ENCODE results near the gene KAZN.

KAZN gene

DNA sequence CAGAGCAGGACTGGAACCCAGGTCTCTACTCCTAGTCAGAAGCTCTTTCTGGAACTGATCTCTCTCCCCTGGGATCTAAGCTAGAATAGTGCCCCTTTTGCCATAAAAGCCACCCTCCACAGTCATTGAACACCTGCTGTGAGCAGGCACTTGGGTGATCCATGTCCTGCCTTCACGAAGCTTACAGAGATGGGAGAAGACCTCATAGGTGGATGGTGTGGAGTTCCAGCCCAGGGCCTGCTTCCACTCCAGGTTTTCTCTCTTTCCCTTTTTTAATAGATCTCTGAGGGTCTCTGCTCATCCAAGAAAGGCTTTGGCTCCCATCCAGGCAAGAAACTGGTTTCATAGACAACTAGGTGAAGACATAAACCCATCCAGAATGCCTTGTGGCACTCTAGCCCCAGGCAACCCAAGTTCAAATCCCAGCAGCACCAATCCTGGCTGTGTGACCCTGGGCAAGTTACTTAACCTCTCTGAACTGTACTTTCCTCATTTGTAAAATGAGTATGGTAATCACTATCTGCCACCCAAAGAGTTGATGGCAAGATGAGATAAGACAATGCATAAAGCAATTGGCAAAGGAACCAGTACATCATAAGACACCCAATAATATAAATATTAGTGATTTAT is 508.7 kb downstream of the KAZN start:
- no peak for DNase-seq

DNA sequence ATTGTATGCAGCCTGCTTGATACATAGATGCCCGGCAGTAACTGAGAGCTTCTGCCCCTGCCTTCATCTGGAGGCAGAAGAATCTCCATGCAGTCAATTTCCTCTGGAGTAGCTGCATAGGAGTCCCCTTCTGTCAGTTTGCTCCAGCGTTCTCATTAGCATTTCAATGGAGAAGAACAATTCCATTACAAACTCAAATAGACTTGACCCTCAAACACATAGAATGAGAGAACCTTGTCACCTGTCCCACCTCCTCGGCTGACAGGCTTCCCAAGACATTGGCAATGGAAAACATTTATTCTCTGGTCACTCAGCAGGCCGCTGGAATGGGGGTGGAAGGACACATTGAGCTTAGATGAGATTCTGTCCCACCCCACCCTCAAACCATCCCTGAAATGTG is 509.4 kb downstream of the KAZN start:
- DNase-seq: no peak

DNA sequence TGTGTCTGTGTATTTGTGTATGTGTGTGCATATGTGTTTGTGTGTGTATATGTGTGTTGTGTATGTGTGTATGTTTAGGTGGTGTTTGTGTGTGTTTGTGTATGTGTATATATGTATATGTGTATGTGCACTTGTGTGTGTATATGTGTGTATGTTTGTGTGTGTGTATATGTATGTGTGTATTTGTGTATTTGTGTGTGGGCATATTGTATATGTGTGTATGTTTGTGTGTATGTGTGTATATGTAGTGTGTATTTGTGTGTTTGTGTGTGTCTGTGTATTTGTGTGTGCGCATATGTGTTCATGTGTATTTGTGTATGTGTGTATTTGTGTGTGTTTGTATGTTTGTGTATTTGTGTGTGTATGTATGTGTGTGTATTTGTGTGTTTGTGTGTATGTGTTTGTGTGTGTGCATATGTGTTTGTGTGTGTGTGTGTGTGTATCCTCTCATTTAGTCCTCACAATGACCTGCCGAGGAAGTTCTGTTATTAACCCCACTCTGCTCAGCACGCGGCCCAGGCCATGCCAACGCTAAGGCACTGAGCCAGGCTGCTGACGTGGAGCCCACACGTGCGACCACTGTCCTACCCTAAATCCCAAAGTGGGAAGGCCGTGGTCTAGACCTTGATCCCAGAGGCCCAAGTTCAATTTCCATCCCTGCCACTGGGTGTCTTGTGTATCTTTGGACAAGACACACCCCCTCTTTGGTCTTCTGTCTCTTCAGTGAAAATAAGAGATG is 511.8 kb downstream of the KAZN start:
- no peak for DNase-seq

DNA sequence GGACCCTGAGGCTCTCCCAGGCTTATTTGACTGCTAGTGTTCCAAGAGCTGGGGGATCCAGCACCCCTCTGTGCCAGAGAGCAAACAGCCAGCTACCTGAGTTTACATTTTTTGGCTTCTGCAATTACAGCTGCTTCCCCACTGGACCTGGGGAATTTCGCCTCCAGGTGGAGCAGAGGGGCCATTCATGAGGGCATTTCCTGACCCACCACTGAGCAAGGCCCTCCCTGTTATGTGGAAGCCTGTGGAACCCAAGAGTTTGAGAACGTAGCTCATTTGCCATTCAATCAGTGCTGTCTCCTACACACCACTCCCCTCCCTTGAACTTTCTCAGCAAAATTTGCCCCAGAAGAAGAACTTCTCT is 512.4 kb downstream of the KAZN start:
- DNase-seq: no peak

DNA sequence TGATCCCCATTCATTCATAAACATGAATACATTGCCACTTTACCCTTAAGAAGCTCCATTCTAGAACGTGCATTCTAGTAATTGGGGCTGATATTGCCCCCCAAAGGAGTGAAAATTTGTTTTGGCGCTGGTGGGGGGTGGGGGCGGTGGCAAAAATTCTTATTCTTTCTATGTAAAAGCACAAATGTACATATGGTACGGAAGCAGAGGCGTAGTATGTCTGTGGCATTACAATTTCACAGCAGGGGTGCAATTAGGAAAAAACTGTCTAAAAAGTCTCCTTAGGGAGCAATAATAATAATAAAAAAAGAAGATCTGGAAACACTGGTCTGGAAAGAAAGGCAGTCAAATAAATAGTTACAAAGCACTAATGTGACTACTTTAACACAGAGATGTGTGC is 514.7 kb downstream of the KAZN start:
- DNase-seq: no peak

DNA sequence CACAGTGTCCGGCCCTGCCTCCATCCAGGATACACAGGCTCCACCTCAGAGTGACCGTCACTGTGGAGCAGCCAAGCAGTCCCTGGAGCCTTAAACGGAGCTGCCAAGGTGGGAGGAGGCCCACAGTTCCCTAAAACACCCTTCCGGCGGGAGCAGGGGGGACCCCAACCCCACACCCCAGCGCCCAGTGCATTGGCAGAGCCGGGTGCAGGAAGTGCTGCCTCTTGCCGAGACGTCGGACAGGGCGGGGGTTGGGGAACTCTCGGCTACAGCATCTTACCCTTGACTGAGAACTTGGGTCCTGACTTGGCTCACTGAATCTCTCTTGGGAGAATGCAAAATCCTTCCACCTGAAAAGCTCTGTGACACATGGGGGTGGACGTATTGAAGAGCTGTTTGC is 516.4 kb downstream of the KAZN start:
- DNase-seq: no peak

DNA sequence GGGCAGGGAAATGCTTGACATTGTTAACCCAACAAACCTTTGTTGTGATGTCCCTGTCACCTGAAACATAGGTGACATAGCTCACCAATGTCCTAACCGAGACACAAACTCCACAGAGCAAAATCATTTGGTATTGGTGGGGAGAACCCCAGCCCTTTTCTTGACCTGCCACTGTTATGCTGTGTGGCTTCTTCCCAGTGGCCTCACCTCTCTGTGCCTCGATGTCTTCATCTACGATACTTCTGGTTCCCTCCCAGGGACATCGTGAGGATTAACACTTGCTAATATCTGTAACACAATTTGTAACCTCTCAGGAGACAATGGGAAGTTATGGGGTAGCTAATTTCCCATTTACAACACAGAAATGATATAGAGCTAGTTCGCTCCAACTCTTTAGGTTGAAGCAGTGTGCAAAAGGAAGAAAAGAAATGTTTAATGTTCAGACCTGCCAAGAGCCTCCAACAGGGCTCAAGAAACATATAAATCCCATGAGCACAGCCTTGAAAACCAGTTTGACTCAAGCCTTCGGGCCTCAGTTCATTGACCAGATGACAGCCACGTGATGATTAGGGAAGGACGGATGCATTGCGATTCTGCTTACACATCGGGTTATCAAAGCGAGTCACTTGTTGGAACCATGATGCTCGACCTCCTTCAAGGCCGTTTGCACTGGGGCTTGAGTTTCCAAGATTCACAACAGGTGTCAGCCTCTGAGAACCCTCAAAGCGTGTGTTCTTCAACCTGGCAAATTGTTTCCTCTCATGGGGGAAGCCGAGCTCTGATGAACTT is 517.3 kb downstream of the KAZN start:
- no peak for DNase-seq

DNA sequence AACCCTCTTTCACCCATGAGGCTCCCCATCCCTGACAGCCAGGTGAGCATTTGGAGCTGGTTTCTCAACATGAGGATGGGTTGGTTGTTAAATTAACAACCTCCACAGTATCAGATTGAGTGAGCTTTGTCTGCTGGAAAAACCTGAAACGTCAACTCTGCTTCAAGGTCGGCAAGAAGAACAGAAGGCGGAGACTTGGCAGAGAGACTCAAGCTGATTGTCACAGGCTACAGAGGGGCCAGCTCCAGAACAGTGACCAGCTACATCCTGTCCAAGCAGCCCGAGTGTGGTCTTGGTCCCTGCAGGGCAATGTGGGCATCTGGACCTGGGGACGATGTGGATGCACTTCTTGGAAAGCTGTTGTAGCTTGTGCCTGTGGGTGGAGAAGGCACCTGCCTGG is 518.5 kb downstream of the KAZN start:
- no peak for DNase-seq

DNA sequence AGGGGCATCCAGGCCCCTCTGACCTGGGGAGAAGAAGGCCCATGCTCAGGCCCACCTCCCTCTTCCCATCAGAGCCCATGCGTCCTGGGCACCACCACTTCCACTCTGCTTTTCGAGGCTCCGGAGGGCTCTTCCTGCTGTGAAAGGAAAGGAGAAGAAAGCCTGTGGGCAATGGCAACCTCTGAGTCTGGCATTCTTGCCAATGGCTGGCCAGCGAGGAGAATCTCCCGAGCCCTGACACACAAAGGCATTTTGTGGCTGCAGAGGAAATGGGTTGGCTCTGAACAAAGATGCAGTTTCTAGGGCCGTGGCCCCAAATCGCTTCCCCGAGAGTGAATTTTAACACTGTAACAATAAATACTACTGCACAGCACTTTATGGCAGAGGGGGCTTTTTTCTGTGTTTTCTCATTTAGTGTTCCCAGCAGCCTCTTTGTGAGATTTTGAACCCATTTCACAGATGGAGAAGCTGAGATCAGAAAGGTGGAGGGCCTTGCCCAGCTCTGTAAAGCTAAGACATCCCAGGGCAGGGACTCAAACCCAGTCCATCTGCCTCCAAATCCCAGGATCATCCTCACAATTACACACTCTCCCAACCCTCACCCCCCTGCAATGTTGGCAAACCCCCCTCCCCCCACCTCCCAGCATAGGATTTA is 519.3 kb downstream of the KAZN start:
- DNase-seq: no peak

DNA sequence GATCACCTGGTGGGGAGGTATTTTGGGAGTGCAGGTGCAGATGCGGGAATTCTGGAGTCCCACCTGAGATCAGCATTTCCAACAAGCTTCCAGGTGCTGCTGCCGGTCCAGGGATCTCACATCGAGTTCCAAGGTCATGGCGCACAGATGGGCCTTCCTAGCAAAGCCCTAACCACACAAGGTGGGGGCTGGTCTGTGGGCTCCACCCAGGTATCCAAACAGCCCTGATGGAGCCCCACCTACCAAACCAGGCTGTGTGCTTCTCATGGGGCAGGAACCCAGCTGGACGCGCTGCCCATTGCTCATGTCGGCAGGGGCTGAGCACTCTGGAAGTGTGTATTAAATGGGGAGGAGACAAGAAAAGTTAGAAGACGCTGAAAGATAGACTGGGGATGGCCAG is 520.1 kb downstream of the KAZN start:
- no peak for DNase-seq

DNA sequence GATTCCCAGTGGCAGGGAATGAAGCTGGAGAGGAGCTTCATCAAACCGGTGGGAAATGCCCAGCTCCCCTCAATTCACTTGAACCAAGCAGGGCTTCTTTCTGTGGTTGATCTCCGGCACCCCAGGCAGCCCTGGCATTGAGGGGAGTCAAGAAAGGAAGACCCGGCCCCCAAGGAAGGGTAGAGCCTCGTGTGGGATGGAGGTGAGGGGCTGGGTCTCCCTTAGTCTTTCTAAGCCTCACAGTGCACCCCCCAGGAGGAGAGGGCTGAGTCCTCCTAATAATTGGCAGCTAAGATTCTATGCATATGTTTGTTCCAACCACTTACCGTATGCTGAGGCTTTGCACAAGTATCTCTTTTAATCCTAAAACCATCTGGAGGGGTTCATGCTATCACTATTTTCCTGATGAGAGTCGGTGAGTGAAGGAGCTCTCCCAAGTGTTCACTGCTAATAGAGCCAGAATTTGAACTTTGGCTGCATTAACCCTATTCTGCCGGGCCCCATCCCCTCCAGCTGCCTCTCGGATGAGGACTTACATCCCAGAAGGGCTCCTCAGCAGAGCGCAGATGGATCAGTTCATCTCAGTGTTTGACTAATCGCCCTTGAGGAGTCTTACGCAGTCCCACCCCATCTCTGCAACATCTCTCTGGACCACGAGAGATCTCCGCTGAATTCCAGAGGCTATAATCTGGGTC is 521.9 kb downstream of the KAZN start:
- DNase-seq: no peak

DNA sequence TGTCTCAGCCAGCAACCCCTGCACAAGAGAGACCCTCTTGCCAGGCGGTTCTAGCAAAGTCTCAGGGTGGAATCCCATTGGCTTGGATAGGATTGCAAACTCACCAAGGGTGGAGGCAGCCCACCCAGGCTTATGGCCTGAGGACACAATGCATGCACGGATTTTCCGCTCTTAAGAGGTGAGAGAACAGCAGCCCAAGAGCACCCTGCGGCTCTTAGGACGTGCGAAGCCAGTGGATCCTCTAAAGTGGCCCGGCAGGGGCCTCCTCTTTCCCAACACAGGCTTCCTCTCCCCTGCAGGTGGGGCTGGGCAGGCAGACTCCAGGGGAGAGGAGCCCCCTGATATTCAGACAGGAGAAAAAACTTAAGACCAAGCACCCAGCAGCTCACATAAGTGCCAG is 523.8 kb downstream of the KAZN start:
- no peak for DNase-seq

DNA sequence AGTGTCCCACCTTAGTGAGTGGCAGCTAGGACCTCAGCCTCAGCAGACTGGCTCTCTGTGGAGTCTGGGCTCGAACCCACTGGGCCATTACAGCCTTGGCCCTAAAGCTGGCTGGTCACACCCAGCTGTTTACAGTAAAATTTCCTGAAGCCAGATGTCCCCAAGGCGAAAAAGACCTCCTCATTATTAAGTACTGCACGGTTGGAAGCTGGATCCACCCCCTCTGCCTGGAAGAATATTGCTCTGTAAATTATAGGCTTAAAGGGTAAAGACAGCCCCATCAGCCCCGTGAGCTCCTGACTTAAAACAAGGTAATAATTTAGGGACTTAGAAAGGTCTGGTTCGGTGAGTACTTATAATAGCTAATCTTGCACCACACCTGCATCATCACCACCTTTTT is 524.8 kb downstream of the KAZN start:
- no peak for DNase-seq

DNA sequence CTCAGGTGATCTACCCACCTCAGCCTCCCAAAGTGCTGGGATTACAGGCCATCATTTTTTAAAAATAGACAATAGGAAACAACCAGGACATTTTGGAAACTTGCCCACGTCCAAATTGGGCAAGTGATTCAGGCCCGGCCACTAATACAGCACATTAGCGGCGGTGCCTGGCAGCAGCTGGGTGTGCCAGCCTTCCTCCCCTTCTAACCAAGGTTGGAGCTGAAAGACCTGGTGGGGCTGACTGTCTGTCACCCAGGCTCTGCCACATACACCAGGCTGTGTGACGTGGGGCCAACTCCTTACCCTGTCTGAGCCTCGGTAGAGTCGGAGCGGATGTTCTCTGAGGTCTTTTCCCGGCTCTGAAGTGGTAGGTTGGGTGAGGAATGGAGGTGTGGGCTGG is 525.4 kb downstream of the KAZN start:
- DNase-seq: no peak

DNA sequence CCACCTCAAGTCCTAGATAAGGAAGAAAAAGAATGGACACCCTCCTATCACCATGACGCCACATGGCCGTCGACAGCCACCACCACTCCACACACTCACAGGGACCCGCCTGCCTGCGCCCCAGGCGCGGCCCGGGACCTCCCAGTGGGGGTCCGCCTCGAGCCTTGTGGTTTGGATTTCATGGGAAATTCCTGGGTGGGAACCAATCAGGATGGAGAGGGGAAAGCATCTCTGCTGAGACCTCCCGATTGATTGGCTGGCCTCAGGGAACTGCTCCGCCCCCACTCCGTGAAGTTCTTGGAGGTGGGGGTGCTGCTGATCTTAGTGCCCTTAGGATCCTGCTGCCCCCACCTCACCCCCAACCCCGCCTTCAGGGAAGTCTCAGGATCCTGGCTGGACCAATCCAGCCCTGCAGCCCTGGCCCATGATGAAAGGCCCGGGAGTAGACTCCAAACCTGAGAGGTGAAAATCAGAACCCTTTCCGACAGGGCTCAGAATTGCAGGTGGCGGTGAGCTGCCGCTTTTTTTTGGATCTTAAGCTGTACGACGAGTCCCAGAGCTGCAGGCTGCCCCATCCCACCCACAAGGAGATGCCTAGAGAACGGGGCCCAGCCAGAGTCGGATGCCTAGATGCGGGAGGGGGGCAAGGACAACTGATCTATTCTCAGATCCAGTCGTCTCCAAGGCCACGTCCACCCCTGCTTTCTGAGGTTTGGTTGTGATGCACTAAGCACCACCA is 526.0 kb downstream of the KAZN start:
- no peak for DNase-seq

DNA sequence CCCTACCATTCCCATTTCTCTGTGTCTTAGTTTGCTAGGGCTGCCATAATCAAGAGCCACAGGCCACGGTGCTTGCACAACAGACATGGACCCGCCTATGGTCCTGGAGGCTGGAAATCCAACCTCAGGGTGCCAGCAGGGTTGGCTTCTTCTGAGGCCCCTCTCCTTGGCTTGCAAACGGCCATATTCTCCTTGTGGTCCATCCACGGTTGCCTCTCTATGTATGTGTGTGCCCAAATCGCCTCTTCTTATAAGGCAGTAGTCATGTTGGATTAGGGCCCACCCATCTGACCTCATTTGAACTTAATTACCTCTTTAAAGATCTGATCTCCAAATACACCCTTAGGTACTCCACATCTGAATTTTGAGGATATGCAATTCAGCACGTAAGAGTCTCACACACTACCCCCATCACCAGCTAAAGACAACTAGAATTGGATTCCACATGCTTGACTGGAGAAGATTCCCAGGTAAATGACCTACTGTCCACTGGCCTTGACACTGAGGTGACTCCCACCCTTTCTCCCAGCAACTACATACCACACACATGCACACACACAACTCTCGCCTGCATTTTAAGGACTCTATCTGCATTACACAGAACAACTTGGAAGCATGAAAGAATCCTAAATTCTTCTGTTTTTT is 526.7 kb downstream of the KAZN start:
- DNase-seq: no peak

DNA sequence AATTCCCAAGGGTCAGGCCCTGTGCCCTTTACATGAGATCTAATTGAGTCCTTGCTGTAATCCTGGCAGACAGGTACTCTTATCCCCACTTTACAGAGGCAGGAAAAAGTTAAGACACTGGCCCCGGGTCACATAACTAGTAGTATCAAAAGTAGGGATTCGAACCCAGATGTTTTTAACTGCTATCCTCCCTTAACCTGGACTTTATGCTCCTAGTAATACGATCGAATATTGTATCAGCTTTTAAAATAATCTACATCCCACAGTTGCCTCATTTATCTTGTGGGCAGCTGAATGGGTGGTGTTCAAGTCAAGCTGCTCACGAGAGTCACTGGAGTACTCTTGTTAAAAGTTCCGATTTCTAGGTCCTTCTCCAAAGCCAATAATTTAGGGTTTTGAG is 529.6 kb downstream of the KAZN start:
- DNase-seq: no peak

DNA sequence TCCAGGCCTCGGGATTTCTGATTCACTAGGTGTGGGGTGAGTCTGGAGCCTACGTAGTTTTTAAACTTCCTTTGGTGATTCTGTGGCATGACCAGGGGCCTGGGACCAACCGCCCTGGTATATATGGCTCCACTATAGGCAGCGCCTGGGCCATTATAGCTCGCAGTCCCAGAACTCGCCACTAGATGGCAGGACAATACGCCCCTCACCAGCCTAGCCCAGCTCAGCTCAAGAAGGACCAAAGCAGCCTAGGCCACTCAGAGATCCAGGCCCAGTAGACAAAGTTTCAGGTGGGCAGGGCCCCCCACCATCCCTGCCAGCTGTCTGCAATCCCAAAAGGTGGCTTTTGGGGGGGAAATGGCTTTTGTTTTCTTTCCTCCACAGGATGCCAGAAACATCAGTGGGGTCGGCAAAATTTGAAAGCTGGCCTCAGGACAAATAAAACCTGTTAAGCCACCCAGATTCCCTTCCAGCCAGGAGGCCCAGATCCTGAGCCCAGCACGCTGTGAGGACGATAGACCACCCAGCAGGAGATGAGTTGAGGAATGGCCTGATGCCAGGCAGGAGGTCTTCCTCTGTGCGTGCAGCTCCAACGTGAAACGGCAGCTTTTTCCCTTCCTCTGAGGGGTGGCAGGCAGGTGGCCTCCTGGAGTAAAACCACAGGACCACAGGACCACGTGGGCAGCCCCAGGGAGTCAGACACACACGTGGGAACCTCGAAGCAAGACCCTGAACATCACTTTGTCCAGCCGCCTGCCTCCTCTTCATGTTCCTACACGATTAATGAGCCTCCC is 530.2 kb downstream of the KAZN start:
- peak; percentile 90 for DNase-seq

DNA sequence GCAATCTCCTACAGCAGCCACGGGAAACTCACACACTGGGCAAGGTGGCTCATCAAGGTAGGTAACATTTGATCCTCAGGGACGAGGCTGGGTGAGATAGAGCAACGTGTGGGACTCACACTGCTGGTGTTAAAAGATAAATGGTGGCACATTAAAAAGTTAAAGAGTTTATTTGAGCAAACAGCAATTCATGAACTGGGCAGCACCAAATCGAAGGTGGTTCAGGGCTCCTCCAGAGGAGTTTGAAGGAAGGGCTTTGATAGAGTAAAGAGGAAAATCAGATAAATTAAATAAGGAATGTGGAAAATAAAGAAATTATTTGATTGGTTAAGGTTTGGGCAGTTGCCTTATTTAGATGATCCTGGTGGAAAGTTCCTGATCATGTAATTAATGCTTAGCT is 531.5 kb downstream of the KAZN start:
- no peak for DNase-seq

DNA sequence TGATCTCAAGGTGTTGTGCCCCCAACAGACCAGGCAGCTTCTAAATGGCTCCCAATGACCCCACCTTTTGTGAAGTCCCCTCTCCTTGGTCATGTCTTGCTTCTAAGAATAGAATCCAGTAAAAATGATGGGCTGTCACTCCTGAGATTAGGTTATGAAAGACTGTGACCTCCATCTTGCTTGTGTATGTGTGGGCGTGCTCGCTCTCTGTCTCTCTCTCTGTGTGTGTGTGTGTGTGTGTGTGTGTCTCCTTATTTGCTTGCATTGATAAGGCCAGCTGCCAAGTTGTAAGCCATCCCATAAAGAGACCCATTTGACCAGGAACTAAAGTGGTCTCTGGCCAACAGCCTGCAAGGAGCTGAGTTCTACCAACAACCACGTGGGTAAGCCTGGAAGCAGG is 532.1 kb downstream of the KAZN start:
- DNase-seq: no peak

DNA sequence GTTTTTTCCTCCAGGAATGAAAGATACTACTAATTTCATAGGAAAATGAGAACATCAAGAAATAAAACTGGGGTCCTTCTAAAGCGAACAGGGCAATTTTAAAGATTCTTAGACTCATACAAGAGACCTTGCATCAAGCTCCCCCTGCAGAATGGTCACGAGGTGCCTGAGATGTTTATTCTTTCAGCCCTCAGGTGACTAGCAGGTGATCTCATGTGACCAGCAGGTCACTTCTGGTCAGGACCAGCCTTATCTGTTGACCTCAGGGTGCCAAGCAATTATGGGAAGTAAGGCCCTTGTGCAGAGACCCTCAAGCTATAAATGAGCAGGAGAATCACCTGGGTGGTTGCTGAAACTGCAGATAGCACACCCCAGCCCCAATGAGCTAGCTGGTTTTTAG is 534.5 kb downstream of the KAZN start:
- no peak for DNase-seq

Data from activated CD8-positive, alpha-beta memory T cell treated with anti-CD3 and anti-CD28 coated beads for 24 hours (primary cell).